Endothelial cell of umbilical vein (primary cell): ENCODE measurements around the gene SGMS2.

ENCODE experiments used
- CTCF ChIP-seq, 2 donors: IDR thresholded peaks; 1 replicate in 1 of 2; 2 replicates in 1 of 2; pipeline ENCODE4 v1.5.1; 2011; ENCODE audit warnings: low read length in 2 of 2, mild to moderate bottlenecking in 2 of 2, moderate library complexity in 2 of 2, control low read depth in 1 of 2, inconsistent platforms in 1 of 2, low read depth in 1 of 2; ENCODE audit not compliant: insufficient read depth in 1 of 2; ENCODE audit errors: extremely low read depth in 1 of 2
- MYC ChIP-seq: IDR thresholded peaks from one replicate; pipeline ENCODE4 v1.6.1; 2011; ENCODE audit warnings: mild to moderate bottlenecking, low read depth, low read length
- POLR2A ChIP-seq: IDR thresholded peaks from 2 replicates; pipeline ENCODE4 v1.6.1; 2012; ENCODE audit warnings: low read depth, mild to moderate bottlenecking, control low read depth, low read length
- TF ChIP-seq, protein P1 (sequence below): IDR thresholded peaks from 2 replicates; pipeline ENCODE4 v1.6.1; 2011; ENCODE audit not compliant: insufficient read depth, insufficient read length

DNA sequence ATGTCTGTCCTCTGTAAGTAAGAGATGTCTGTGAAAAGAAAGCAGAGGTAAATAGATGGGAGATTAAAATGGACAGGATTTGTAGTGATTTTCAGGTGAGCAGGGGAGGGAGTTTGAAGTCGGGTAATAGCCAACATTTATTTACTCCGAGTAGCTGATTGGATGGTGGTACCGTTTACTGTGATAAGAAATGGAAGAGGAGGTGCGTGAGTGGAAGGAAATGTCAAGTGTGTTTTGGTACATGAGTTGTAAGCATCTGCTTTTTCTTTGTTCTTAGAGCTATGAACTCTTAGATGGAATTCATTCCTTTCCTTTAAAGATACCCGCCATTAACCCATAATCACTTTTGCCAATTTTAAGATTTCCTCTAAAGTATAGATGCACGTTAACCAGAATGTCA lies 45.5 kb downstream of the SGMS2 start:
- no peak for TF ChIP-seq CTCF (IDR thresholded peaks at IDR 0.05; ENCODE audit: extremely low read depth in 1 of 2, insufficient read depth in 1 of 2, low read depth in 1 of 2, low read length in 2 of 2)
- TF ChIP-seq, protein P1, sequence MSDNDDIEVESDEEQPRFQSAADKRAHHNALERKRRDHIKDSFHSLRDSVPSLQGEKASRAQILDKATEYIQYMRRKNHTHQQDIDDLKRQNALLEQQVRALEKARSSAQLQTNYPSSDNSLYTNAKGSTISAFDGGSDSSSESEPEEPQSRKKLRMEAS, result no peak
- no peak for TF ChIP-seq MYC
- no peak for TF ChIP-seq POLR2A
